Measurements from ENCODE around the gene PABPN1L.

DNA sequence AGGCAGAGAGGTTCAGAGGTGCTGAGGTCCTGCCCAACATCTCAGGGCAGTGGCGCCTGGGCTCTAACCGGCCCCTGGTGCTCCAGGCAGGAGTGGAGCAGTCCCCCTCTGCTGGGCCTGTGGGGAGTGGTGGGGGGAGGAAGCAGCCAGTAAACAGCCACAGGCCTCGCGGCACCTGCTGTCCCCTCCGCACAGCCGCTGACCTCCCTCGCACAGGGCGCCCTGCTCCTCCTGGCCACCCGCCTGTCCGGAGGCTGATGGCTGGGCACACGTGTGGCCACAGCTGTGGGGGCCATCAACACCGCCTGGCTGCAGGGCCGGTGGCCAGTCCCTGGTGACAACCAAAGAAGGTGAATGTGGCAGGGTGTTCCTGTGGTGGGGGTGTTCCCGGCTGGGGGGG lies 36.8 kb upstream of the PABPN1L start:
- TF ChIP-seq EZH2 (IDR thresholded peaks at IDR 0.05; ENCODE audit: borderline replicate concordance, low read depth, low read length, severe bottlenecking): no peak
- TF ChIP-seq, protein P1, sequence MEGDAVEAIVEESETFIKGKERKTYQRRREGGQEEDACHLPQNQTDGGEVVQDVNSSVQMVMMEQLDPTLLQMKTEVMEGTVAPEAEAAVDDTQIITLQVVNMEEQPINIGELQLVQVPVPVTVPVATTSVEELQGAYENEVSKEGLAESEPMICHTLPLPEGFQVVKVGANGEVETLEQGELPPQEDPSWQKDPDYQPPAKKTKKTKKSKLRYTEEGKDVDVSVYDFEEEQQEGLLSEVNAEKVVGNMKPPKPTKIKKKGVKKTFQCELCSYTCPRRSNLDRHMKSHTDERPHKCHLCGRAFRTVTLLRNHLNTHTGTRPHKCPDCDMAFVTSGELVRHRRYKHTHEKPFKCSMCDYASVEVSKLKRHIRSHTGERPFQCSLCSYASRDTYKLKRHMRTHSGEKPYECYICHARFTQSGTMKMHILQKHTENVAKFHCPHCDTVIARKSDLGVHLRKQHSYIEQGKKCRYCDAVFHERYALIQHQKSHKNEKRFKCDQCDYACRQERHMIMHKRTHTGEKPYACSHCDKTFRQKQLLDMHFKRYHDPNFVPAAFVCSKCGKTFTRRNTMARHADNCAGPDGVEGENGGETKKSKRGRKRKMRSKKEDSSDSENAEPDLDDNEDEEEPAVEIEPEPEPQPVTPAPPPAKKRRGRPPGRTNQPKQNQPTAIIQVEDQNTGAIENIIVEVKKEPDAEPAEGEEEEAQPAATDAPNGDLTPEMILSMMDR (IDR thresholded peaks at IDR 0.05; ENCODE audit: extremely low read depth in 1 of 2, insufficient read depth in 1 of 2, low read depth in 1 of 2, low read length in 2 of 2): no peak
- TF ChIP-seq, protein P2, sequence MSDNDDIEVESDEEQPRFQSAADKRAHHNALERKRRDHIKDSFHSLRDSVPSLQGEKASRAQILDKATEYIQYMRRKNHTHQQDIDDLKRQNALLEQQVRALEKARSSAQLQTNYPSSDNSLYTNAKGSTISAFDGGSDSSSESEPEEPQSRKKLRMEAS (IDR thresholded peaks at IDR 0.05; ENCODE audit: insufficient read depth, insufficient read length): no peak

Measured in endothelial cell of umbilical vein (primary cell).